ENCODE measurements around the gene ZNF568.

DNA sequence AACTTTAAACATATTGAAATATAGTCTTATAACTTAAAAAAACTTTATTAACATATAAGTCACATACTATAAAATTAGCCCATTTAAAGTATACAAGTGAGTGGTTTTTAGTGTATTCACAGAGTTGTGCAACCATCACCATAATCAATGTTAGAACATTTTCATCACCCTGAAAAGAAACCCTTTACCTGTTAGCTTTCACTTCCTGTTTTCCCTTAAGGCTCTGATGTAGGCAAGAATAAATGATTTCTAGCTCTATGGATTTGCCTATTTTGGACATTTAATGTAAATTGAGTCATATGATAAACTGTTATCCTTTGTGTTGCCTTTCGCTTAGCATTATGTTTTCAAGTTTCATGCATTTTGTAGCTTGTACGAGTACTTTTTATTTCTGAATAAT lies 15.6 kb downstream of the ZNF568 start:
- TF ChIP-seq, protein P1, sequence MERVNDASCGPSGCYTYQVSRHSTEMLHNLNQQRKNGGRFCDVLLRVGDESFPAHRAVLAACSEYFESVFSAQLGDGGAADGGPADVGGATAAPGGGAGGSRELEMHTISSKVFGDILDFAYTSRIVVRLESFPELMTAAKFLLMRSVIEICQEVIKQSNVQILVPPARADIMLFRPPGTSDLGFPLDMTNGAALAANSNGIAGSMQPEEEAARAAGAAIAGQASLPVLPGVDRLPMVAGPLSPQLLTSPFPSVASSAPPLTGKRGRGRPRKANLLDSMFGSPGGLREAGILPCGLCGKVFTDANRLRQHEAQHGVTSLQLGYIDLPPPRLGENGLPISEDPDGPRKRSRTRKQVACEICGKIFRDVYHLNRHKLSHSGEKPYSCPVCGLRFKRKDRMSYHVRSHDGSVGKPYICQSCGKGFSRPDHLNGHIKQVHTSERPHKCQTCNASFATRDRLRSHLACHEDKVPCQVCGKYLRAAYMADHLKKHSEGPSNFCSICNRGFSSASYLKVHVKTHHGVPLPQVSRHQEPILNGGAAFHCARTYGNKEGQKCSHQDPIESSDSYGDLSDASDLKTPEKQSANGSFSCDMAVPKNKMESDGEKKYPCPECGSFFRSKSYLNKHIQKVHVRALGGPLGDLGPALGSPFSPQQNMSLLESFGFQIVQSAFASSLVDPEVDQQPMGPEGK (CRISPR knock-in tag; IDR thresholded peaks at IDR 0.05; ENCODE audit: borderline replicate concordance) = no peak
- TF ChIP-seq BACH2 (CRISPR knock-in tag; IDR thresholded peaks at IDR 0.05; ENCODE audit: borderline replicate concordance) = no peak
- no peak for TF ChIP-seq TOX (CRISPR knock-in tag; IDR thresholded peaks at IDR 0.05; ENCODE audit: borderline replicate concordance)
- no peak for TF ChIP-seq ZFP30 (CRISPR knock-in tag; IDR thresholded peaks at IDR 0.05)
- TF ChIP-seq, protein P2, sequence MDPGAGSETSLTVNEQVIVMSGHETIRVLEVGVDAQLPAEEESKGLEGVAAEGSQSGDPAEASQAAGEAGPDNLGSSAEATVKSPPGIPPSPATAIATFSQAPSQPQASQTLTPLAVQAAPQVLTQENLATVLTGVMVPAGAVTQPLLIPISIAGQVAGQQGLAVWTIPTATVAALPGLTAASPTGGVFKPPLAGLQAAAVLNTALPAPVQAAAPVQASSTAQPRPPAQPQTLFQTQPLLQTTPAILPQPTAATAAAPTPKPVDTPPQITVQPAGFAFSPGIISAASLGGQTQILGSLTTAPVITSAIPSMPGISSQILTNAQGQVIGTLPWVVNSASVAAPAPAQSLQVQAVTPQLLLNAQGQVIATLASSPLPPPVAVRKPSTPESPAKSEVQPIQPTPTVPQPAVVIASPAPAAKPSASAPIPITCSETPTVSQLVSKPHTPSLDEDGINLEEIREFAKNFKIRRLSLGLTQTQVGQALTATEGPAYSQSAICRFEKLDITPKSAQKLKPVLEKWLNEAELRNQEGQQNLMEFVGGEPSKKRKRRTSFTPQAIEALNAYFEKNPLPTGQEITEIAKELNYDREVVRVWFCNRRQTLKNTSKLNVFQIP (CRISPR knock-in tag; IDR thresholded peaks at IDR 0.05; ENCODE audit: borderline replicate concordance, low read depth) = no peak
- no peak for TF ChIP-seq ZC3H10 (CRISPR knock-in tag; IDR thresholded peaks at IDR 0.05)
- TF ChIP-seq RARB (CRISPR knock-in tag; IDR thresholded peaks at IDR 0.05) = no peak
- no peak for TF ChIP-seq ARNTL (CRISPR knock-in tag; IDR thresholded peaks at IDR 0.05; ENCODE audit: borderline replicate concordance, low read depth)
- TF ChIP-seq ZNF70 (CRISPR knock-in tag; IDR thresholded peaks at IDR 0.05) = no peak
- TF ChIP-seq ESRRG (CRISPR knock-in tag; IDR thresholded peaks at IDR 0.05) = no peak
- TF ChIP-seq, protein P3, sequence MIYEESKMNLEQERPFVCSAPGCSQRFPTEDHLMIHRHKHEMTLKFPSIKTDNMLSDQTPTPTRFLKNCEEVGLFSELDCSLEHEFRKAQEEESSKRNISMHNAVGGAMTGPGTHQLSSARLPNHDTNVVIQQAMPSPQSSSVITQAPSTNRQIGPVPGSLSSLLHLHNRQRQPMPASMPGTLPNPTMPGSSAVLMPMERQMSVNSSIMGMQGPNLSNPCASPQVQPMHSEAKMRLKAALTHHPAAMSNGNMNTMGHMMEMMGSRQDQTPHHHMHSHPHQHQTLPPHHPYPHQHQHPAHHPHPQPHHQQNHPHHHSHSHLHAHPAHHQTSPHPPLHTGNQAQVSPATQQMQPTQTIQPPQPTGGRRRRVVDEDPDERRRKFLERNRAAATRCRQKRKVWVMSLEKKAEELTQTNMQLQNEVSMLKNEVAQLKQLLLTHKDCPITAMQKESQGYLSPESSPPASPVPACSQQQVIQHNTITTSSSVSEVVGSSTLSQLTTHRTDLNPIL (CRISPR knock-in tag; IDR thresholded peaks at IDR 0.05; ENCODE audit: low read depth) = no peak
- no peak for TF ChIP-seq ISL1 (CRISPR knock-in tag; IDR thresholded peaks at IDR 0.05)
- TF ChIP-seq ZFP3 (CRISPR knock-in tag; IDR thresholded peaks at IDR 0.05) = no peak
- TF ChIP-seq, protein P4, sequence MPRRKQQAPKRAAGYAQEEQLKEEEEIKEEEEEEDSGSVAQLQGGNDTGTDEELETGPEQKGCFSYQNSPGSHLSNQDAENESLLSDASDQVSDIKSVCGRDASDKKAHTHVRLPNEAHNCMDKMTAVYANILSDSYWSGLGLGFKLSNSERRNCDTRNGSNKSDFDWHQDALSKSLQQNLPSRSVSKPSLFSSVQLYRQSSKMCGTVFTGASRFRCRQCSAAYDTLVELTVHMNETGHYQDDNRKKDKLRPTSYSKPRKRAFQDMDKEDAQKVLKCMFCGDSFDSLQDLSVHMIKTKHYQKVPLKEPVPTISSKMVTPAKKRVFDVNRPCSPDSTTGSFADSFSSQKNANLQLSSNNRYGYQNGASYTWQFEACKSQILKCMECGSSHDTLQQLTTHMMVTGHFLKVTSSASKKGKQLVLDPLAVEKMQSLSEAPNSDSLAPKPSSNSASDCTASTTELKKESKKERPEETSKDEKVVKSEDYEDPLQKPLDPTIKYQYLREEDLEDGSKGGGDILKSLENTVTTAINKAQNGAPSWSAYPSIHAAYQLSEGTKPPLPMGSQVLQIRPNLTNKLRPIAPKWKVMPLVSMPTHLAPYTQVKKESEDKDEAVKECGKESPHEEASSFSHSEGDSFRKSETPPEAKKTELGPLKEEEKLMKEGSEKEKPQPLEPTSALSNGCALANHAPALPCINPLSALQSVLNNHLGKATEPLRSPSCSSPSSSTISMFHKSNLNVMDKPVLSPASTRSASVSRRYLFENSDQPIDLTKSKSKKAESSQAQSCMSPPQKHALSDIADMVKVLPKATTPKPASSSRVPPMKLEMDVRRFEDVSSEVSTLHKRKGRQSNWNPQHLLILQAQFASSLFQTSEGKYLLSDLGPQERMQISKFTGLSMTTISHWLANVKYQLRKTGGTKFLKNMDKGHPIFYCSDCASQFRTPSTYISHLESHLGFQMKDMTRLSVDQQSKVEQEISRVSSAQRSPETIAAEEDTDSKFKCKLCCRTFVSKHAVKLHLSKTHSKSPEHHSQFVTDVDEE (CRISPR knock-in tag; IDR thresholded peaks at IDR 0.05) = no peak

Measured in SK-N-SH treated with all-trans-retinoic acid at 6 μM for 48 hours (cell line).